ENCODE measurements around the gene TYMS. TPM values are rescaled to one million over a fixed set of nuclear protein-coding genes. Genes with fewer than 3 reads are reported as not detected.
A peak's percentile ranks its signal among the peaks of the same experiment; 100 is the strongest.

TYMS gene
- polyA plus RNA-seq = 1.0 TPM

DNA sequence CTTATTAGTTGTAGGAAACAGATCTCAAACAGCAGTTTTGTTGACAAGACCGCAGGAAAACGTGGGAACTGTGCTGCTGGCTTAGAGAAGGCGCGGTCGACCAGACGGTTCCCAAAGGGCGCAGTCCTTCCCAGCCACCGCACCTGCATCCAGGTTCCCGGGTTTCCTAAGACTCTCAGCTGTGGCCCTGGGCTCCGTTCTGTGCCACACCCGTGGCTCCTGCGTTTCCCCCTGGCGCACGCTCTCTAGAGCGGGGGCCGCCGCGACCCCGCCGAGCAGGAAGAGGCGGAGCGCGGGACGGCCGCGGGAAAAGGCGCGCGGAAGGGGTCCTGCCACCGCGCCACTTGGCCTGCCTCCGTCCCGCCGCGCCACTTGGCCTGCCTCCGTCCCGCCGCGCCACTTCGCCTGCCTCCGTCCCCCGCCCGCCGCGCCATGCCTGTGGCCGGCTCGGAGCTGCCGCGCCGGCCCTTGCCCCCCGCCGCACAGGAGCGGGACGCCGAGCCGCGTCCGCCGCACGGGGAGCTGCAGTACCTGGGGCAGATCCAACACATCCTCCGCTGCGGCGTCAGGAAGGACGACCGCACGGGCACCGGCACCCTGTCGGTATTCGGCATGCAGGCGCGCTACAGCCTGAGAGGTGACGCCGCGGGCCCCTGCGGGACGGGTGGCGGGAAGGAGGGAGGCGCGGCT, at the start of gene TYMS:
Gene TYMS, plus strand, starts transcription at position 343 of the 690 bp plus-strand sequence. Its CDS starts 90 bp downstream, at position 433.
- Mint-ChIP-seq H3K4me3 (peak within 1 kb of the TSS; percentile 84 to 96 (median 91)), H3K9me3 (peaks cover 0 to 4% (median 0%) of the 10 kb centered on the region in 3 donors), H3K27me3 (peaks cover 14% of the 10 kb centered on the region), H3K36me3 (no peaks in the 10 kb centered on the region), H3K4me1 (peaks cover 0 to 8% (median 5%) of the 10 kb centered on the region in 3 donors), H3K27ac (peak within 1 kb of the TSS in 1 of 3 donors; percentile 39)

DNA sequence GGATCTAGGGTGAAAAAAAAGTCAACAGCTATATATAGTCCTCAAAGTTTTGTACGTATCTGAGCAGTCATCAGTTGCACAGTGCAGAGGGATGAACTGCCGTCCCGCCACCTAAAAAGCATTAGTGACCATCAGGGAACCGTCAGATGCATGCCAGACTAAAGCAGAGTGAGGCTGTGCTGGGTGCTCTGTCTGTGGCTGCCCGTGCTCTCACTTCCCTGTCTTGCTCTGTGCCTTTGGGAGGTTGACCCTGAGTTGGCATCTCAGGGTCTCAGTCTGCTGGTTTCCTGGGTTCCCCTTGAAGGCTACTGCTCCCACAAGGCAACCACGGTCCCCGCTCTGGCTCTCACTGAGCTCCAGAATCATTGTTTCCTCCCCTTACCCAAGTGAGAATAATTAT, 49.5 kb upstream of the TYMS start:
- Mint-ChIP-seq H3K27me3 (peaks cover 2% of the 10 kb centered on the region), H3K9me3 (no peaks in the 10 kb centered on the region), H3K27ac (no peak overlapping the region), H3K4me3 (no peak overlapping the region), H3K36me3 (no peaks in the 10 kb centered on the region), H3K4me1 (peaks cover 0 to 2% (median 0%) of the 10 kb centered on the region in 3 donors)

DNA sequence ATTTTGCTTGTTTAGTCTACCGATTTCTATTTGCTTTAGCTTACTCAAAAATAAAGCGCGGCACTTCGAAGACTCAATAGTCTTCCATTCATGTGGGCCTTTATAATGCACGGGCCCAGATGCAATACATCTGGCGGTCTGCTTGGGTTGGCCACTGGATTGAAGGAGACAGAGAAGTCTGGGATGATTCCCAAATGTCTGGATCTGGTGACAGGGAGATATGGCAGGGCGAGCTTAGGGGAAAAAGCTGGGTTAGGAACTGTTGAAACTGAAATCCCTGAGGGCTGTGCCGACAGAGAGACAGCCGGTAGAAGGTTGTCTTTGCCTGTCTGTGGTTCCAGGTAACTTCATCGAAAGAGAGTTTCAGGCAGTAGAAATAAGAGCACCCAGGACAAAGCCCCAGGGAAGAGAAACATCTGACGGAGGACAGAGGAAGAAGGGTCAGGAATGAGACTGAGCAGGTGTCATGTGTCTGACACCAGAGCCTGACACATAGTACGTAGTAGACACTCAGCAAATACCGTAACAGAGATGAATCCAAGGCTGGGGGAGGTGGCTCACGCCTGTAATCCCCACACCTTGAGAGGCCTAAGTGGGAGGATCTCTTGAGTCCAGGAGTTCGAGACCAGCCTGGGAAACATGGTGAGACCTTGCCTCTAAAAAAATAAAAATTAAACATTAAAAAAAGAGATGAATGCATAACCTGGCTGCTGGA, 47.1 kb upstream of the TYMS start:
- Mint-ChIP-seq H3K27ac (no peak overlapping the region), H3K9me3 (no peaks in the 10 kb centered on the region), H3K36me3 (no peaks in the 10 kb centered on the region), H3K4me3 (peak overlapping the region in 1 of 4 donors; percentile 19), H3K4me1 (peaks cover 0 to 2% (median 0%) of the 10 kb centered on the region in 3 donors), H3K27me3 (peaks cover 2% of the 10 kb centered on the region)

DNA sequence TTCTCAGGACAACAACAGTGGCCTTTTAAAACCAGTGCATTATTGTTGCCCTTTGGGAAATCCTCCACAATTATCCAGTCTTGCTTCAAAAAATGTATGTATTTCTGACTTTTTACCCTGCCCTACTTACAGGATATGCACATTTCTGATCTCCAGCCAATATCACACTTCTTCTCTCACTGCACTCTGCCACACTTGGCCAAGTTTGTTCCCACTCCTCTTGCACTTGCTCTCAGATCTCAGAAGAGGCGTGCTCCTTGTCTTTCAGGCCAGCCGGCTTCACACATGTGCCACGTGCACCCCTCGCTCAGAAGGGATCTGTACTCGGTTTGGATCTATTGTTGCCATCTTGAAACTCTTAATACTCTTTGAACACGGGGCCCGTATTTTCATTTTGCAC, 45.3 kb upstream of the TYMS start:
- no peak overlapping the region for H3K27ac Mint-ChIP-seq
- peaks cover 0 to 3% (median 2%) of the 10 kb centered on the region in 3 donors for H3K4me1 Mint-ChIP-seq
- no peaks in the 10 kb centered on the region for H3K36me3 Mint-ChIP-seq

DNA sequence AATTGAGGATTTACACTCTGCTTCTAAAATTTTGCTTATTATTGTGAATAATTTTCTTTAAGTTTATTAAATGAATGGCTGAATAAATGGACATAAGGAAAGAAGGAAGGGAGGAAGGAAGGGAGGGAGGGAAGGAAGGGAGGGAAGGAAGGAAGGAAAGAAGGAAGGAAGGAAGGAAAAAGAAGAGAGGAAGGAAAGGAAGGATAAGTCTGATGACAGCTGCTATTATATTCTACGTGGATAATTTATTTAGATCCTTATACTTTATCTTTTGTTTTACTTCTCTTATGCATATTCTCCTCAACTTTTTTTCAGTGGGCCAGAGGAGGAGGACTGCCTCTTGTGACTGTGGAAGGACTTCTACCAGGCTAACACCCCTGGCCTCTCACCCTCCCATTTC, 43.3 kb upstream of the TYMS start:
- Mint-ChIP-seq H3K27ac (no peak overlapping the region), H3K4me3 (no peak overlapping the region), H3K4me1 (peaks cover 0 to 3% (median 2%) of the 10 kb centered on the region in 3 donors), H3K36me3 (no peaks in the 10 kb centered on the region), H3K27me3 (no peaks in the 10 kb centered on the region), H3K9me3 (no peaks in the 10 kb centered on the region)

More for the DNA sequence above, 45.3 kb upstream of the TYMS start:
- H3K4me3 Mint-ChIP-seq = no peak overlapping the region
- H3K9me3 Mint-ChIP-seq = no peaks in the 10 kb centered on the region
- no peaks in the 10 kb centered on the region for H3K27me3 Mint-ChIP-seq

DNA sequence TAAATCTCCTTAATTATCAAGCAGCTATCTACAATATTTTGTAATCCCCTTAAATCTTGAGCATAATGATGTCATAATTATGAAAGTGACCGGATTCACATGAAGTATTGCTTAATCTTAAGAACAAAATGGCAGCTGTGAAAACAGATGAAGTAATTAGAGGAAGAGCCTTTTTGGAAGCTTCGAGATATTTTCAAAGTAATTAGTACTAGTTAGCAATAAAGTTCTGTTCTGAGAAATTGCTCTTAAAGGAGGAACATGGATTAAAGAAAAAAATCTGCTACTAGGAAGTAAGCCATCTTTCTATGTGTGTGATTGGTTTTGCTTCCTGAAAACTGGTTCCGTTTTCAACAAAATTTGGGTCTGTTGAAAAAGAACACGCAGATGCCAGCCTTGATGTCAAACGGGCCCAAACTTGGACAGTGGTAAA, 42.3 kb upstream of the TYMS start:
- Mint-ChIP-seq H3K36me3 (no peaks in the 10 kb centered on the region), H3K27ac (no peak overlapping the region), H3K9me3 (no peaks in the 10 kb centered on the region), H3K27me3 (no peaks in the 10 kb centered on the region), H3K4me1 (peaks cover 0 to 3% (median 2%) of the 10 kb centered on the region in 3 donors), H3K4me3 (no peak overlapping the region)

DNA sequence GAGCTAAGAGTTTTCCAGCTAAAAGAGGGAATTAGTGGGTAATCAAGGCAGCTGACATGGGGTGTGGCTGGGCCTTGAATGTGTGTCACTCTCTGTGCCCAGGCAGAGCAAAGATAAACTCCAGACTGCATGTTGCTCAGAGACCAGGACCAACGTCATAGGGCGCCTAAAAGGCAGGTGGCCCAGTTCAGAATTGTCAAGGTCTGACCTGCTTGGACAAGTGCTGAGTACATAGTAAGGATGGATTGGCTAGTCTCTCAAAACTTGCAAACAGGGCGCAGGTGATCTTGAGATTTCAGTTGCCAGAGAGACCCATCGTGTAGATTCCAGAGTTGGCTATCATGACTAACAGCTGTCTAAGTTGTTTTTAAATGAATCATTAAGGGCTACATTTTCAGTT, 41.7 kb upstream of the TYMS start:
- H3K4me3 Mint-ChIP-seq = peak overlapping the region in 1 of 4 donors; percentile 58
- no peaks in the 10 kb centered on the region for H3K9me3 Mint-ChIP-seq
- no peaks in the 10 kb centered on the region for H3K36me3 Mint-ChIP-seq
- H3K4me1 Mint-ChIP-seq = peaks cover 0 to 3% (median 2%) of the 10 kb centered on the region in 3 donors
- H3K27ac Mint-ChIP-seq = no peak overlapping the region
- no peaks in the 10 kb centered on the region for H3K27me3 Mint-ChIP-seq

DNA sequence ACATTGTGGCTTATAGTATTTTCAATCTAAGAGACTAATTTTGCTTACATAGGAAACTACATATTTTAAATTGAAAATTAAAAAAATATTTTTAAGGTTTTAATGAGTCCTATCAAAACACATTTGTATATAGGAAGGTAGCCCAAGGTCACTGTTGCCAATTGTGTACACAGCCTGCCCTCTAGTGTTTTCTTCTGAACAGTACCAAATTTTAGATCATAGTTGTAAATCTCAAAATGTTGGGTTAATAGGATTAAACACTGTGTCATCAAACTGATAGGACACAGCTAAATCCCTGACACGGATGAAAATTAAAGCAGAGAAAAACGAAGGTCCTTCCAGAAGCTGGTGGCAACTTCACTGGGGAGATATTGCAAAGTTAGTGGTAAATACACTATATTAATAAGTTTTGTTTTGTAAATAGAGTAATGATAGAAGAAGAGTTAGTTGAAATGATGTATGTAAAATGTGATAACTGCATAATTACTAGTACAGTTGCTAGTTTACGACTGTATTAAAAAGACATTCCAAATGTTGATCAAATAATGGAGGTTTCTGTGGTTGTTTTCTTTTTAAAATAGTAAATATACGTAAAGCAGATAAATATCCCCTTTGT, 41.0 kb upstream of the TYMS start:
- no peaks in the 10 kb centered on the region for H3K9me3 Mint-ChIP-seq

DNA sequence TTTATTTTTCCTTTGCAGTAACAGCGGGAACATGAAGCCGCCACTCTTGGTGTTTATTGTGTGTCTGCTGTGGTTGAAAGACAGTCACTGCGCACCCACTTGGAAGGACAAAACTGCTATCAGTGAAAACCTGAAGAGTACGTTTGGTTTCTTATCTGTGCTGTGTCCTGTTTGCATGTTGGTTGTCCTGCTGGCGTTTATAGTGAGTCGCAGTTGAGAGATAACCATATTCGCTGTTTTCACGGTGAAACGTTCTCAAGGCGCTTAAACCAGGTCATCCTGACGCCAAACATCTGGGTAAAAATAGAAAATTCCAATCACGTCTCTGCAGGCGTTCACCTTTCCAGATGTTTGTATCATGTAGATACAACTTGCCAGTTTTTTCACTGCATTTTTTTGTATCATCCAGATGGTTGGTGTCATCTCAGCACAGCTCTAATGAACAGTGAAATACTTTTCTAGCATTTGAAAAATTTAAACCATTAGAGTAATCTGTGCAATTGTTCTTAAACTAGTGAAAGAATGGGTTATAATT, 39.4 kb upstream of the TYMS start:
- Mint-ChIP-seq H3K27ac (no peak overlapping the region), H3K4me1 (peaks cover 0 to 3% (median 2%) of the 10 kb centered on the region in 3 donors), H3K4me3 (no peak overlapping the region), H3K27me3 (no peaks in the 10 kb centered on the region), H3K9me3 (no peaks in the 10 kb centered on the region), H3K36me3 (no peaks in the 10 kb centered on the region)

More for the DNA sequence above, 41.0 kb upstream of the TYMS start:
- Mint-ChIP-seq H3K4me1 (peaks cover 0 to 3% (median 2%) of the 10 kb centered on the region in 3 donors), H3K27ac (no peak overlapping the region), H3K36me3 (no peaks in the 10 kb centered on the region), H3K27me3 (no peaks in the 10 kb centered on the region), H3K4me3 (no peak overlapping the region)

DNA sequence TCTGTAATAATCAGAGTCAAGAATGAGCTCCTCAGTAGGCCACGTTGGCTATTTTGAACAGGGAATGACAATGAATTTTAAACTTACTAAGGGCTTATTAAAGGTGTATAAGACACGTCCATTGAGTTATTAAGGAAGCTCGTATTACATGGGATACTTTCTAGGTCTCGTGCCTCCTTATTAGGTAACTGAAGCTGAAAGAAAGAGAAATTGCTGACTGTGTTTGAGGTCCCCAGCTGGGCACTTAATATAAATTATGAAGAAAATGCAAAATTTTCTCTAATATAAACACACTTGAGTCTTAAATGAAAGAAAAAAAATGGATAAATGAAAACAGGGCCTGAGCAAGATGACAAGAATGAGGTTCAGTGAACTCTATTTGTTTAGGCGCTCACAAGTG, 38.8 kb upstream of the TYMS start:
- H3K27me3 Mint-ChIP-seq = no peaks in the 10 kb centered on the region
- H3K4me1 Mint-ChIP-seq = peaks cover 0 to 3% (median 2%) of the 10 kb centered on the region in 3 donors
- H3K27ac Mint-ChIP-seq = no peak overlapping the region
- no peak overlapping the region for H3K4me3 Mint-ChIP-seq
- H3K36me3 Mint-ChIP-seq = no peaks in the 10 kb centered on the region
- H3K9me3 Mint-ChIP-seq = no peaks in the 10 kb centered on the region

DNA sequence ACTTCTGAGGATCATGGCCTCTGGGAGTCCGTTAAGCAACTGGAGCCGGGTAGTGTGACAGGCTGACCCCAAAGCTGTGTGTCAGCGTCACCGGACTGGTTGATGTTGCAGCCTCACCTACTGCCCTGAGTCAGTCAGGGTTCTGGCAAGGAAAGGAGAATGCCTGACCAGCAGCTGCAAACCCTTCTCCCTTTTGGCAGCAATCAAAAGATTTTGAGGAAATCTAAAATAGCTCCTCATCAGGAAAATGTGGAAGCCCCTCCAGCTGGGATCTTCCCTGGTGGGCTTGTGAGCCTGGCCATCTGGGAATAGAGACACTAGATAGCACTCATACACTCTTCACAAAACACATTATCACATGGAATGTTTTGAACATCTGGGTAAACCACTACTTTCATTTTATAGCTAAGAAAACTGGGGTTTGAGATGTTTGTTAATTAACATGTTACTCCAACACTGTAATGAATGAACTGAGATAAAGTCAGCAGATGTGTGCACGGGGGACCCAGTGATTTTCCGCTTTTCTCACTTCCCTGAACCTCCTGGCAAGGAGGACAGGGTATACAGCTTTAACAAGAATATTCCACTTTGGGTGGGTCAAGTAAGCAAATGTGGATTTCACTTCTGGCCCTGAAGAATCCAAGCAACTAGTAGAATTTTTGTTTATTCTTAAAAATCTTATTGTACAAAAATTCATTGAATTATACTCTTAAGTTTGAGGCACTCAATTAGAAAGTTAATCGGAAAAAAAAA, 36.0 kb upstream of the TYMS start:
- H3K36me3 Mint-ChIP-seq = no peaks in the 10 kb centered on the region
- no peak overlapping the region for H3K27ac Mint-ChIP-seq
- no peaks in the 10 kb centered on the region for H3K4me1 Mint-ChIP-seq
- H3K9me3 Mint-ChIP-seq = no peaks in the 10 kb centered on the region
- peaks cover 3% of the 10 kb centered on the region for H3K27me3 Mint-ChIP-seq
- no peak overlapping the region for H3K4me3 Mint-ChIP-seq

DNA sequence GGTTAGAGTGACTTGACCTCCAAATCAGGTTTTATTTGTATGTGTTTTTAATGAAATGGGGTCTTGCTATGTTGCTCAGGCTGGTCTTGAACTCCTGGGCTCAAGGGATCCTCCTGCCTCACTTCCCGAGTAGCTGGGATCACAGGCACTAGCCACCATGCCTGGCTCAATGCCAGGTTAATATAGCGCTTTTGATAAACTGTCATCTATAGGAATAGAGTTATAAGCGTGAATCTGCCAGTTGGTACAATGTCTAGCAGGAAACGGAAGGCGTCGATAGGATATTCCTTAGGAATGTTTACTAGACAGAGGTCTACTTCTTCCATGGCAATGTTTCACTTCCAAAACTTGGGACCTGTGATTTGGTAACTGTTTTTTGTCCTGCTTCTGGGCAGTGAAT, 35.2 kb upstream of the TYMS start:
- H3K4me1 Mint-ChIP-seq = no peaks in the 10 kb centered on the region
- no peak overlapping the region for H3K27ac Mint-ChIP-seq
- H3K4me3 Mint-ChIP-seq = no peak overlapping the region
- H3K27me3 Mint-ChIP-seq = peaks cover 3% of the 10 kb centered on the region
- no peaks in the 10 kb centered on the region for H3K36me3 Mint-ChIP-seq
- H3K9me3 Mint-ChIP-seq = no peaks in the 10 kb centered on the region

DNA sequence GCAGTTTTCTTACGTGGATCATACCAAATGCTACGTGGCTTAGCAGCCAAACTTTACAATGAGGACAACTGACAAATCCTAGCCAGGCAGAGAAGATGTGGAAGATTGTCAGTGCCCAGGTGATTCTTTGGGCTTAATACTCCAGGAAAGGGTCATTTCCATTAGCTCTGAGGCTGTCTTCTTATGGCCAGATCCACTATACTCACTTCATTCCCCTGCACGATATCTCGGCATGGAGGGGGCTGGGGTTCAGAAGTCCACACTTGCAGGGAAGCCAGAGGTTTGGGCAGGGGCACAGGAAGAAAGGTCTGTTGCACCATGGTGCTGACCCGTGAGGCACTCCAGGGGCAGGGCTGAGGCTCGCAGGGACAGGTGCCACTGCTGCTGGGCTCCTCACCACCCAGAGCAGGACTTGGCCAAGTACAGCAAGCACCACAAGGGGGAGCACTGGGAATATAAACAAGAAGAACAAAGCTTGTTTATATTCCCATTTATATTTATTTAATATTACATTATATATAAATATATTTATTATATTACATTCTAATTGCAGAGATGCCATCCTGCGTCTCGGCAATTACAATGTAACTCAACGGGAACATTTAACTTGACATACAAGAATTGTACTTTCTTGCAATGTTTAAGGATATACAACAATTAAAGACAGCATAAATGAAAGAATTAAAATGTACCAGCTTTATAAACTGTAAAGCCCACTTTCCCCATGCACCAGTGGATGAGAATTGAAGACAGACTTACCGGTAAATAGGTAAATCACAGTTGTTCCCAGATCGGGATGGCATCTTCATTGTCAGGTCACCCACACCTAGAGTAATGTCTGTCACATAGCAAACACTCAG, 33.5 kb upstream of the TYMS start:
- Mint-ChIP-seq H3K9me3 (no peaks in the 10 kb centered on the region), H3K4me3 (no peak overlapping the region)

DNA sequence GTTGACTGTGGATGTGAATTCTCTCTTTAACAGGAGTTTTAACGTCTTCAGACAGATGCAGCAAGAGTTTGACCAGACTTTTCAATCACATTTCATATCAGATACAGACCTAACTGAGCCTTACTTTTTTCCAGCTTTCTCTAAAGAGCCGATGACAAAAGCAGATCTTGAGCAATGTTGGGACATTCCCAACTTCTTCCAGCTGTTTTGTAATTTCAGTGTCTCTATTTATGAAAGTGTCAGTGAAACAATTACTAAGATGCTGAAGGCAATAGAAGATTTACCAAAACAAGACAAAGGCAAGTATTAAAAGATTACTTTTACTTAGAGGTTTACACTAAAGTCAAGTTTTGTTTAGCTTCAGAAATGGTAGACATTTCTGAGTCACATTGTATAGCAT, 30.2 kb upstream of the TYMS start:
- H3K27me3 Mint-ChIP-seq = peaks cover 6% of the 10 kb centered on the region
- H3K27ac Mint-ChIP-seq = no peak overlapping the region
- no peaks in the 10 kb centered on the region for H3K4me1 Mint-ChIP-seq
- no peaks in the 10 kb centered on the region for H3K36me3 Mint-ChIP-seq
- no peak overlapping the region for H3K4me3 Mint-ChIP-seq
- peaks cover 0 to 3% (median 0%) of the 10 kb centered on the region in 3 donors for H3K9me3 Mint-ChIP-seq

More for the DNA sequence above, 33.5 kb upstream of the TYMS start:
- no peaks in the 10 kb centered on the region for H3K36me3 Mint-ChIP-seq
- peaks cover 5% of the 10 kb centered on the region for H3K27me3 Mint-ChIP-seq
- H3K27ac Mint-ChIP-seq = no peak overlapping the region
- no peaks in the 10 kb centered on the region for H3K4me1 Mint-ChIP-seq

All from IgD-negative memory B cell (primary cell).